A549 (cell line): ENCODE data around the gene ASB16.

Experiments
- CTCF ChIP-seq: fragments of >200 bp; sonication (Bioruptor Twin); formaldehyde crosslinking; IDR thresholded peaks from 3 replicates; pipeline ENCODE4 v1.5.1; 2016
- MAFK ChIP-seq: fragments of 450-650 bp; IDR thresholded peaks from 2 replicates; pipeline ENCODE4 v1.6.1; 2014; ENCODE audit not compliant: partially characterized antibody
- MAX ChIP-seq: IDR thresholded peaks from 2 replicates; pipeline ENCODE4 v1.6.1; 2012
- PHF8 ChIP-seq: fragments of 200-600 bp; sonication (generic); IDR thresholded peaks from 2 replicates; pipeline ENCODE4 v1.6.1; 2016; ENCODE audit warnings: low read depth, mild to moderate bottlenecking, antibody characterized with exemption, moderate library complexity, borderline replicate concordance
- RFX5 ChIP-seq: fragments of 450-650 bp; IDR thresholded peaks from 2 replicates; pipeline ENCODE4 v1.7.1; 2014; ENCODE audit warnings: antibody characterized with exemption, mild to moderate bottlenecking, moderate library complexity

GRCh38 chr17:44146375-44147346 lies 23.8 kb upstream of the ASB16 start:
- TF ChIP-seq MAFK (no peak), RFX5 (no peak), PHF8 (no peak), CTCF (no peak), MAX (no peak)
